ENCODE data around the gene PHTF1.

- no peak for TF ChIP-seq CTCF (IDR thresholded peaks at IDR 0.05)
- TF ChIP-seq POLR2A (IDR thresholded peaks at IDR 0.05): no peak
- TF ChIP-seq EP300 (IDR thresholded peaks at IDR 0.05; ENCODE audit: low read depth): no peak
Measured at GRCh38 chr1:113732802-113733201, 26.5 kb downstream of the PHTF1 start.
